ENCODE measurements around the gene CORIN. TPM values are rescaled to one million over a fixed set of nuclear protein-coding genes. Genes with fewer than 3 reads are reported as not detected.
"Not testable (repeated sequence)": the region's sequence is repeated elsewhere in the genome, so short reads cannot be mapped to it uniquely, and the experiment has no call there.

The CORIN gene
- total RNA-seq, 2 donors from 2014 or later = 0.58 to 1.5 TPM

- ATAC-seq = no peak
- no peak for DNase-seq
- intact Hi-C loops (cut with DNase I, micrococcal nuclease) = no loop called here
These were observed 47.8 kb downstream of the CORIN start for GRCh38 chr4:47790105-47790504.

GRCh38 chr4:47788126-47788525 lies 49.7 kb downstream of the CORIN start:
- intact Hi-C loops (cut with DNase I, micrococcal nuclease) = no loop called here
- DNase-seq (no peak), ATAC-seq (no peak)

GRCh38 chr4:47786958-47787370 lies 50.9 kb downstream of the CORIN start:
- ATAC-seq = no peak
- intact Hi-C loops (cut with DNase I, micrococcal nuclease) = no loop called here
- DNase-seq = no peak

GRCh38 chr4:47785153-47785552 lies 52.7 kb downstream of the CORIN start:
- no peak for ATAC-seq
- DNase-seq = no peak

GRCh38 chr4:47784222-47784621 lies 53.6 kb downstream of the CORIN start:
- intact Hi-C loops (cut with DNase I, micrococcal nuclease) = no loop called here
- DNase-seq (no peak), ATAC-seq (no peak)

More at GRCh38 chr4:47785153-47785552, 52.7 kb downstream of the CORIN start:
- intact Hi-C loops (cut with DNase I, micrococcal nuclease) = no loop called here

- intact Hi-C loops (cut with DNase I, micrococcal nuclease) = no loop called here
- ATAC-seq (no peak), DNase-seq (no peak)
These were observed 61.5 kb downstream of the CORIN start for GRCh38 chr4:47776353-47776752.

- ATAC-seq (no peak), DNase-seq (no peak)
- intact Hi-C loops (cut with DNase I, micrococcal nuclease) = no loop called here
These were observed 63.8 kb downstream of the CORIN start for GRCh38 chr4:47774079-47774478.

GRCh38 chr4:47771020-47771419 lies 66.8 kb downstream of the CORIN start:
- ATAC-seq = no peak
- DNase-seq = no peak
- intact Hi-C loops (cut with DNase I, micrococcal nuclease) = no loop called here

- ATAC-seq; intact Hi-C loops (cut with DNase I, micrococcal nuclease); DNase-seq: not testable (repeated sequence)
These were observed 69.9 kb downstream of the CORIN start for GRCh38 chr4:47767956-47768355.

GRCh38 chr4:47763279-47763678 lies 74.6 kb downstream of the CORIN start:
- DNase-seq = no peak
- no peak for ATAC-seq
- intact Hi-C loops (cut with DNase I, micrococcal nuclease) = no loop called here

GRCh38 chr4:47762376-47763266 lies 75.2 kb downstream of the CORIN start:
- no peak for ATAC-seq
- intact Hi-C loops (cut with DNase I, micrococcal nuclease) = no loop called here
- DNase-seq = no peak

GRCh38 chr4:47753316-47753715 lies 84.6 kb downstream of the CORIN start:
- DNase-seq; ATAC-seq; intact Hi-C loops (cut with DNase I, micrococcal nuclease): not testable (repeated sequence)

- ATAC-seq (no peak), DNase-seq (no peak)
- intact Hi-C loops (cut with DNase I, micrococcal nuclease) = no loop called here
These were observed 85.7 kb downstream of the CORIN start for GRCh38 chr4:47752214-47752613.

GRCh38 chr4:47750788-47751187 lies 87.1 kb downstream of the CORIN start:
- DNase-seq = no peak
- ATAC-seq = no peak
- intact Hi-C loops (cut with DNase I, micrococcal nuclease) = no loop called here

- intact Hi-C loops (cut with DNase I, micrococcal nuclease) = no loop called here
- no peak for ATAC-seq
- DNase-seq = no peak
These were observed 88.0 kb downstream of the CORIN start for GRCh38 chr4:47749858-47750257.

GRCh38 chr4:47749060-47749459 lies 88.8 kb downstream of the CORIN start:
- DNase-seq = no peak
- intact Hi-C loops (cut with DNase I, micrococcal nuclease) = no loop called here
- ATAC-seq = no peak

GRCh38 chr4:47747846-47748494 lies 89.9 kb downstream of the CORIN start:
- no peak for DNase-seq
- intact Hi-C loops (cut with DNase I, micrococcal nuclease) = no loop called here
- no peak for ATAC-seq

GRCh38 chr4:47747211-47747610 lies 90.7 kb downstream of the CORIN start:
- DNase-seq (no peak), ATAC-seq (no peak)
- intact Hi-C loops (cut with DNase I, micrococcal nuclease) = no loop called here

- no peak for ATAC-seq
- intact Hi-C loops (cut with DNase I, micrococcal nuclease) = no loop called here
- no peak for DNase-seq
These were observed 91.7 kb downstream of the CORIN start for GRCh38 chr4:47746122-47746521.

- ATAC-seq = no peak
- intact Hi-C loops (cut with DNase I, micrococcal nuclease) = no loop called here
- DNase-seq = no peak
These were observed 93.0 kb downstream of the CORIN start for GRCh38 chr4:47744843-47745382.

All from left colon (tissue), 2 donors.